HepG2 (cell line): Measurements from ENCODE around the gene CCDC191. TPM values are rescaled to one million over a fixed set of nuclear protein-coding genes. Genes with fewer than 3 reads are reported as not detected.
A peak's percentile ranks its signal among the peaks of the same experiment; 100 is the strongest.

Source experiments
- ARID4A ChIP-seq: sonication (generic); formaldehyde crosslinking; IDR thresholded peaks from 2 replicates; pipeline ENCODE4 v1.5.0; 2020; ENCODE audit warnings: mild to moderate bottlenecking, missing genetic modification reagents, borderline replicate concordance
- BORCS8-MEF2B ChIP-seq: sonication (generic); formaldehyde crosslinking; IDR thresholded peaks from 2 replicates; pipeline ENCODE4 v1.8.0; 2022; ENCODE audit warnings: mild to moderate bottlenecking, missing genetic modification reagents
- HIVEP1 ChIP-seq: sonication (generic); formaldehyde crosslinking; IDR thresholded peaks from 2 replicates; pipeline ENCODE4 v1.4.0; 2020; ENCODE audit warnings: mild to moderate bottlenecking, missing genetic modification reagents
- HOXA7 ChIP-seq: sonication (generic); formaldehyde crosslinking; IDR thresholded peaks from 2 replicates; pipeline ENCODE4 v1.8.1; 2022; ENCODE audit warnings: mild to moderate bottlenecking, missing genetic modification reagents, moderate library complexity
- KDM4B ChIP-seq: sonication (generic); formaldehyde crosslinking; IDR thresholded peaks from 2 replicates; pipeline ENCODE4 v1.4.0; 2020; ENCODE audit warnings: missing genetic modification reagents
- NFKB2 ChIP-seq: sonication (generic); formaldehyde crosslinking; IDR thresholded peaks from 2 replicates; pipeline ENCODE4 v1.4.0; 2020; ENCODE audit warnings: missing genetic modification reagents, borderline replicate concordance
- SP4 ChIP-seq: sonication (generic); formaldehyde crosslinking; IDR thresholded peaks from 2 replicates; pipeline ENCODE4 v1.8.1; 2023; ENCODE audit warnings: mild to moderate bottlenecking, missing genetic modification reagents
- TGIF2 ChIP-seq: IDR thresholded peaks from 2 replicates; pipeline ENCODE4 v1.6.1; 2016; ENCODE audit warnings: control low read depth, missing compliant biosample characterization
- THAP11 ChIP-seq: IDR thresholded peaks from 2 replicates; pipeline ENCODE4 v1.6.1; 2016; ENCODE audit warnings: missing biosample characterization, missing genetic modification reagents
- UBTF ChIP-seq: sonication (generic); formaldehyde crosslinking; IDR thresholded peaks from 2 replicates; pipeline ENCODE4 v1.4.0; 2020; ENCODE audit warnings: mild to moderate bottlenecking, missing genetic modification reagents
- ZBTB25 ChIP-seq: IDR thresholded peaks from 2 replicates; pipeline ENCODE4 v1.6.1; 2018; ENCODE audit warnings: missing genetic modification reagents
- ZNF496 ChIP-seq: sonication (generic); formaldehyde crosslinking; IDR thresholded peaks from 2 replicates; pipeline ENCODE4 v1.8.1; 2023; ENCODE audit warnings: mild to moderate bottlenecking, moderate library complexity, missing genetic modification reagents; ENCODE audit not compliant: insufficient replicate concordance
- ZNF572 ChIP-seq: sonication (generic); formaldehyde crosslinking; IDR thresholded peaks from 2 replicates; pipeline ENCODE4 v1.5.1; 2020; ENCODE audit warnings: mild to moderate bottlenecking, missing genetic modification reagents
- ZNF639 ChIP-seq: conservative IDR thresholded peaks from 2 replicates; pipeline ENCODE4 v1.6.1; 2018; ENCODE audit warnings: missing genetic modification reagents
- ZNF749 ChIP-seq: sonication (generic); formaldehyde crosslinking; IDR thresholded peaks from 2 replicates; pipeline ENCODE4 v1.8.0; 2022; ENCODE audit warnings: mild to moderate bottlenecking, missing genetic modification reagents, moderate library complexity, borderline replicate concordance
- ZNF768 ChIP-seq: sonication (generic); formaldehyde crosslinking; IDR thresholded peaks from 2 replicates; pipeline ENCODE4 v1.4.0; 2020; ENCODE audit warnings: missing genetic modification reagents
- polyA plus RNA-seq, 8 experiments: library from polyadenylated mRNA; depleted of rRNA in 3 of 8; stranded (reverse) in 7 of 8; unstranded in 1 of 8; fragments of >200 nt; fragmentation: Illumina TruSeq in 4 of 8; extraction: Trizol in 4 of 8; gene quantifications; 2 replicates each; pipeline versions ENCODE4 v1.2.1 to v1.2.3, GENCODE V29; 2011 to 2016; ENCODE audit warnings: low read depth in 4 of 8, missing spikeins in 1 of 8, mixed read lengths in 1 of 8; ENCODE audit not compliant: insufficient read depth in 1 of 8
- total RNA-seq, 5 experiments: library from RNA; depleted of rRNA; stranded (reverse); fragments of >200 nt; fragmentation: Illumina TruSeq; extraction: Trizol; gene quantifications; 2 replicates each; pipeline ENCODE4 v1.2.3, GENCODE V29; 2016; ENCODE audit warnings: low read depth in 1 of 5

Gene CCDC191
- total and polyA plus RNA-seq, 2 of the 13 experiments (the other 11 are each of a cell fraction or from before 2014, with no cell fraction given), result 0.91 to 1.4 TPM

GRCh38 chr3:113948015-113948917, 108.1 kb downstream of the CCDC191 start (continued):
- TF ChIP-seq NFKB2 (no peak), ZNF639 (CRISPR knock-in tag) (no peak), ZNF572 (CRISPR knock-in tag) (no peak), THAP11 (0 out of 2 replicates have a peak, but pooled peaks have one; percentile 8), UBTF (CRISPR knock-in tag) (peak; percentile 70; the same call in 1 of the 2 replicates), ZNF496 (no peak), HOXA7 (CRISPR knock-in tag) (no peak), ZBTB25 (CRISPR knock-in tag) (no peak), ZNF749 (CRISPR knock-in tag) (0 out of 2 replicates have a peak, but pooled peaks have one; percentile 26), BORCS8-MEF2B (CRISPR knock-in tag) (no peak), TGIF2 (CRISPR knock-in tag) (0 out of 2 replicates have a peak, but pooled peaks have one; percentile 42), KDM4B (no peak), ZNF768 (CRISPR knock-in tag) (0 out of 2 replicates have a peak, but pooled peaks have one; percentile 12), HIVEP1 (CRISPR knock-in tag) (peak; percentile 65), ARID4A (peak; percentile 50; the same call in 1 of the 2 replicates), SP4 (0 out of 2 replicates have a peak, but pooled peaks have one; percentile 29)
